ENCODE measurements around the gene ACE2.

GRCh38 chrX:15523088-15523487, 77.7 kb downstream of the ACE2 start:
- TF ChIP-seq CTCF (IDR thresholded peaks at IDR 0.05; ENCODE audit: low read depth, low read length): no peak
- TF ChIP-seq EZH2phosphoT487 (IDR thresholded peaks at IDR 0.05; ENCODE audit: low read depth): no peak

All from OCI-LY3 (cell line).